GM21723 (cell line): ENCODE results near the gene KAT8.
A peak's percentile ranks its signal among the peaks of the same experiment; 100 is the strongest.

Experiments
- ATAC-seq: cut with Tn5 transposase; IDR thresholded peaks from one replicate; pipeline ENCODE4 v1.9.1; 2021; ENCODE audit warnings: mild to moderate bottlenecking, moderate library complexity; ENCODE audit not compliant: unreplicated experiment

The KAT8 gene

GRCh38 chr16:31106509-31107464 lies 10.7 kb upstream of the KAT8 start:
- ATAC-seq: no peak

GRCh38 chr16:31107465-31107867 lies 10.0 kb upstream of the KAT8 start:
- ATAC-seq: peak; percentile 58

GRCh38 chr16:31108035-31108793 lies 9.2 kb upstream of the KAT8 start, which contains the start of gene BCKDK:
Gene BCKDK (plus strand): TSS chr16:31108386. CDS start chr16:31109224, 838 bp downstream.
- ATAC-seq: peak; percentile 82

- no peak for ATAC-seq
These were observed 8.5 kb upstream of the KAT8 start for GRCh38 chr16:31108794-31109558.

- ATAC-seq: no peak
These were observed 7.8 kb upstream of the KAT8 start for GRCh38 chr16:31109622-31110021.

GRCh38 chr16:31110106-31111034 lies 7.1 kb upstream of the KAT8 start:
- no peak for ATAC-seq

GRCh38 chr16:31111881-31112466 lies 5.5 kb upstream of the KAT8 start:
- no peak for ATAC-seq

GRCh38 chr16:31112711-31113110 lies 4.8 kb upstream of the KAT8 start:
- ATAC-seq: no peak

- no peak for ATAC-seq
These were observed 4.0 kb upstream of the KAT8 start for GRCh38 chr16:31113121-31114120.

GRCh38 chr16:31114468-31114867 lies 3.0 kb upstream of the KAT8 start:
- ATAC-seq: no peak

- ATAC-seq: no peak
These were observed 1.0 kb downstream of the KAT8 start for GRCh38 chr16:31118223-31119155.

GRCh38 chr16:31120129-31120528 lies 2.7 kb downstream of the KAT8 start:
- ATAC-seq: no peak

- no peak for ATAC-seq
These were observed 8.4 kb downstream of the KAT8 start for GRCh38 chr16:31125844-31126243.

GRCh38 chr16:31127182-31127581 lies 9.7 kb downstream of the KAT8 start:
- ATAC-seq: no peak

- no peak for ATAC-seq
These were observed 11.5 kb downstream of the KAT8 start for GRCh38 chr16:31128711-31129567.

GRCh38 chr16:31129568-31130335 lies 12.3 kb downstream of the KAT8 start:
- ATAC-seq: no peak
